ENCODE data around the gene DNAJA3.
A peak's percentile ranks its signal among the peaks of the same experiment; 100 is the strongest.

DNAJA3 gene

DNA sequence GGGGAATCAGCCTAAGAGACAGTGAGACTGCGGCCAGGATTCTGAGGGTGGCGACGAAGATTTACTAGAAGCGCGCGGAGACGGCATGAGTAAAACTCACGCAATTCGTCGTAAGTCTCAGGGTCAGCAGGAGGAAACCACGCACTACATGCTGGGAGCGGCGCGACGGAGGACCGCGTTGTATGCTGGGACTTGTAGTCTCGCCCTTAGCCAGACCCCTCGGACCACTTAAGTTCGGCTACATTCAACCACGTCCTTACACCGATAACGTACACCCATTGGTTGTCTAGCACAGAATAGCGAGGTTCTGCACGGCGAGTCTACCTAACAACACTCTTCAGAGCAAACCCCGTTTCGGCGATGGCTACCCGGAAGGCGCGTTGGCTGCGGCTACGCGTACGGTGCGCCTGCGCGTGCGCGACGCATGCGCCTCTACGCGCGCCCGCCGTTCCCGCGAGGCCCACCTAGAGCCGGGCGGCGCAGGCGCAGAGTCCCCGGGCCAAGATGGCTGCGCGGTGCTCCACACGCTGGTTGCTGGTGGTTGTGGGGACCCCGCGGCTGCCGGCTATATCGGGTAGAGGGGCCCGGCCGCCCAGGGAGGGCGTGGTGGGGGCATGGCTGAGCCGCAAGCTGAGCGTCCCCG lies at the start of gene DNAJA3:
Gene DNAJA3, plus strand, starts transcription at position 491 of the 643 bp plus-strand sequence. Its CDS starts 14 bp downstream, at position 505.
- H3K27ac ChIP-seq (ENCODE audit: low read length) = peak within 1 kb of the TSS; percentile 99

DNA sequence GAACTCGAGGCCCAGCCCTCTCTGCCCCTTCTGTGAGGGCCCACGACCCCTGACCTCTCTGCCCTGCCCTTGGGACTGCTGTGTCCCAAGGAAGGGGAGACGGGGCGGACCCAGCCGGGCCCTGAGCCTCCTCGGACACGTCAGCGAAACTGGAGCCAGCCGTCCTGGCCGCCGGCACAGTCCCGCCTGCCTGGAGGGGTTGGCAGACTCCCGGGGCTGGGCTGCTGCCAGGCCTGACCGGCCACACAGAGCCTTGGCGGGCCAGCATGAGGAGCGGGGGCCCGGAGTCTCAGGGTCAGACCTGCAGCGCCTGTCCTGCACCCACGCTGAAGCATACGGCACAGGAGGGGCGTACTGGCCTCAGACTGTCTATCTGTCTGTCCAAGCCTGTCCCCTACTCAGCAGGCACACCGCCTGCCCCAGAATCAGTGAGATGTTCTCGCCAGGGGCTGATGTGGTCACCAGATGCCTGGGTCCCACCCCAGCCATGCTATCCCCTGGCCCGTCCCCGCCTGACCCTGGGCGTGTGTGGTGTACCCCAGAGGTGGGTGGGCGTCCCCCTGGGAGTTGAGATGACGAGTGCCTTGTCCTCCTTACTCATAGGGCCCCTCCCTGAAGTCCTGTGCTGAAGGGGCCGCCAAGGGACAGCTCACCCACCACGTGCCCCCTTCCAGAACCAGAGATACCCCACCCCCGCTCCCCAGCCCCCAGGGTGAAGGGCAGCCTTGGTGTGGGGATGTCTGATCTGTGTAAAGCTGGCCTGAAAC lies 49.4 kb upstream of the DNAJA3 start:
- Histone ChIP-seq H3K4me3 (ENCODE audit: low read depth in 1 of 2, low read length in 2 of 2) (peak overlapping the region; percentile 3 to 6), H3K27ac (ENCODE audit: low read length) (no peak overlapping the region), H3K9me3 (ENCODE audit: control insufficient read depth in 1 of 2, low read length in 2 of 2) (no peaks in the 10 kb centered on the region), H3K36me3 (ENCODE audit: control insufficient read depth in 1 of 2, insufficient read depth in 2 of 2, low read length in 2 of 2) (peaks cover 0 to 10% of the 10 kb centered on the region in 2 donors), H3K27me3 (ENCODE audit: low read depth, low read length) (no peaks in the 10 kb centered on the region), H3K4me1 (ENCODE audit: control insufficient read depth in 1 of 2, insufficient read depth in 2 of 2, low read length in 2 of 2) (peaks cover 4 to 59% of the 10 kb centered on the region in 2 donors)

More for the DNA sequence above, at the start of gene DNAJA3:
- Histone ChIP-seq H3K4me1 (ENCODE audit: control insufficient read depth in 1 of 2, insufficient read depth in 2 of 2, low read length in 2 of 2) (peaks cover 6 to 18% of the 10 kb centered on the region in 2 donors), H3K9me3 (ENCODE audit: control insufficient read depth in 1 of 2, low read length in 2 of 2) (no peaks in the 10 kb centered on the region), H3K27me3 (ENCODE audit: low read depth, low read length) (no peaks in the 10 kb centered on the region), H3K36me3 (ENCODE audit: control insufficient read depth in 1 of 2, insufficient read depth in 2 of 2, low read length in 2 of 2) (peaks cover 0 to 3% of the 10 kb centered on the region in 2 donors), H3K4me3 (ENCODE audit: low read depth in 1 of 2, low read length in 2 of 2) (peak within 1 kb of the TSS; percentile 76 to 87)

DNA sequence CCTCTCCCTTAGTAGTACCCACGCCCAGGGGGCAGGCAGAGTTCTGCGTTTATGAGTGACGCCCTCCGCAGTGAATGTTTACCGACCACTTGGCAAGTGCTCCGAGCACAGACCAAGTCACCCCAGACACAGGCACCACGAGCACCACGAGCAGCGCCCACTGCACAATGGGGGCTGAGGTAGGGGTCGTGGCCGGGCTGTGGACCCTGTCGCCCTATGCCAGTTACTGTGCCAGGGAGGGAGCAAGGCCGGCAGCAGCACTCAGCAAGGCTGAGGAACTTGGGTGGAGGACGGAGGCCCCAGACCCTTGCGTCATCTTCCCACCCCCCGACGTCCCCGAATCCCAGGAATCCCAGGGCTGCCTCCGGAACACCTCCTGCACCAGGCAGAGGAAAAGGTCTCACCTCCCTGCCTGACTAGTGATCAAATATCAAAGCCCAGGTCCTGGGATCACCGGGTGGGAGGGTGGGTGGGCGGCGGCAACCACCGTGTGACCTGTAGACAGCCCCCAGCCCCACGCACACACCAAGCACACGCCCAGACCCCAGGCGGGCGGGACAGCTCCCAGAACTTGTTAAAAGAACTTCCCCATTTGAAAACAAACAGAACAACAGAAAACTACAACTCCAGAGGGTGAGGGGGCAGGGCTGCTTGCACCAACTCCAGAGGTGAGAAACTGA lies 48.6 kb upstream of the DNAJA3 start:
- no peaks in the 10 kb centered on the region for H3K9me3 ChIP-seq (ENCODE audit: control insufficient read depth in 1 of 2, low read length in 2 of 2)
- peak overlapping the region in 1 of 2 donors; percentile 3 for H3K4me3 ChIP-seq (ENCODE audit: low read depth in 1 of 2, low read length in 2 of 2)
- H3K36me3 ChIP-seq (ENCODE audit: control insufficient read depth in 1 of 2, insufficient read depth in 2 of 2, low read length in 2 of 2) = peaks cover 0 to 17% of the 10 kb centered on the region in 2 donors
- peaks cover 4 to 59% of the 10 kb centered on the region in 2 donors for H3K4me1 ChIP-seq (ENCODE audit: control insufficient read depth in 1 of 2, insufficient read depth in 2 of 2, low read length in 2 of 2)
- no peak overlapping the region for H3K27ac ChIP-seq (ENCODE audit: low read length)
- H3K27me3 ChIP-seq (ENCODE audit: low read depth, low read length) = no peaks in the 10 kb centered on the region

DNA sequence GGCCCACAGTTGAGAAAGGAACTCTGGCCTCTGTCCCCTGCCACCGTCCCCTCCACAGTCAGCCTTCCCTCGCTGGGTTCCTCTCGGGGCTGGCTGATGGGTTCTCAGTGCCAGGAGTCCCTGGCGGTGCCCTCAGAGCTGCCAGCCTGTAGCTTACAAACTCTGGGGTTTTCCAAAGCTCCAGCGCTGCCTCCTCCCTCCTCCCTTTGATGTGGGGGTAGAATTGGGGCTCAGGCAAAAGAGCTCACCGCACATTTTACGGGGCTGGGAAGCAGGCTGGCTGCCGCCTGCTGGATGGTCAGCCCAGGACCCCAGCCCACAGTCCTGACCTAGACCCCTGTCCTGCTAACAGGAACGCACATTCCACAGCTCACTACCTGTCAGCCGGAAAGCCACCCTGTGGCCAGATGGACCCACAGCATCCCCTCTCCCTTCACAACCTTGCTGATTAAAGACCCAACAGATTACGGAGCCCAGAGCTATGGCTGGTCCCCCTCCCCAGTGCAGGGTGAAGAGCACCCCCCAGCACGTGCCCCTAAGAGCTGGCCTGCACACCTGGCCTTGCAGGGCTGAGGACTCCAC lies 48.0 kb upstream of the DNAJA3 start:
- Histone ChIP-seq H3K27me3 (ENCODE audit: low read depth, low read length) (no peaks in the 10 kb centered on the region), H3K4me1 (ENCODE audit: control insufficient read depth in 1 of 2, insufficient read depth in 2 of 2, low read length in 2 of 2) (peaks cover 4 to 53% of the 10 kb centered on the region in 2 donors), H3K4me3 (ENCODE audit: low read depth in 1 of 2, low read length in 2 of 2) (no peak overlapping the region), H3K36me3 (ENCODE audit: control insufficient read depth in 1 of 2, insufficient read depth in 2 of 2, low read length in 2 of 2) (peaks cover 0 to 22% of the 10 kb centered on the region in 2 donors), H3K27ac (ENCODE audit: low read length) (no peak overlapping the region), H3K9me3 (ENCODE audit: control insufficient read depth in 1 of 2, low read length in 2 of 2) (no peaks in the 10 kb centered on the region)

DNA sequence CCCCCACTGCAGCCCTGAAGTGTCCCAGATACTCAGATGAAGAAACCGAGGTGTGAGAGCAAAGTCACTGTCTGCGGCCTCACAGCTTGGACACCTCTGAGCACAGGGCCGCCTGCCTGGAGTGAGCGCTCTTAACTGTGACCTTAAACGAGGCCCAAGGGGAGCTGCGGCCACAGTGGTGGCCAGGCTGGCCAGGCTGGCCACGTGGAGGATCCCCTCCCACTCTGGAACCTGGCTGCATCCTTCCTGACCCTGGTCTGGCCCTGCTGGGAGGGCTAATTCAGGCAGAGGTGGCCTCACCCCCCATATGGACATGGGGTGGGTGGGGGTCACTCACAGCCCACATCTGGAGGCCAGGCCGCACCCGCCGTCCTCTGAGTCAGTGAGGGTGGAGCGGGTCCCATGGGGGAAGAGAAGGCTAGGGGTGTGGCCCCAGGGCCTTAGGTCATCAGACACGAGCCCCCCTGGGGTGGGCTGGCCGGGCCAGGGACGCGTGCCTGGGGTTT lies 47.5 kb upstream of the DNAJA3 start:
- H3K27ac ChIP-seq (ENCODE audit: low read length) = peak overlapping the region; percentile 45
- no peaks in the 10 kb centered on the region for H3K27me3 ChIP-seq (ENCODE audit: low read depth, low read length)
- H3K4me3 ChIP-seq (ENCODE audit: low read depth in 1 of 2, low read length in 2 of 2) = no peak overlapping the region
- H3K9me3 ChIP-seq (ENCODE audit: control insufficient read depth in 1 of 2, low read length in 2 of 2) = no peaks in the 10 kb centered on the region
- H3K4me1 ChIP-seq (ENCODE audit: control insufficient read depth in 1 of 2, insufficient read depth in 2 of 2, low read length in 2 of 2) = peaks cover 4 to 47% of the 10 kb centered on the region in 2 donors
- peaks cover 0 to 22% of the 10 kb centered on the region in 2 donors for H3K36me3 ChIP-seq (ENCODE audit: control insufficient read depth in 1 of 2, insufficient read depth in 2 of 2, low read length in 2 of 2)

DNA sequence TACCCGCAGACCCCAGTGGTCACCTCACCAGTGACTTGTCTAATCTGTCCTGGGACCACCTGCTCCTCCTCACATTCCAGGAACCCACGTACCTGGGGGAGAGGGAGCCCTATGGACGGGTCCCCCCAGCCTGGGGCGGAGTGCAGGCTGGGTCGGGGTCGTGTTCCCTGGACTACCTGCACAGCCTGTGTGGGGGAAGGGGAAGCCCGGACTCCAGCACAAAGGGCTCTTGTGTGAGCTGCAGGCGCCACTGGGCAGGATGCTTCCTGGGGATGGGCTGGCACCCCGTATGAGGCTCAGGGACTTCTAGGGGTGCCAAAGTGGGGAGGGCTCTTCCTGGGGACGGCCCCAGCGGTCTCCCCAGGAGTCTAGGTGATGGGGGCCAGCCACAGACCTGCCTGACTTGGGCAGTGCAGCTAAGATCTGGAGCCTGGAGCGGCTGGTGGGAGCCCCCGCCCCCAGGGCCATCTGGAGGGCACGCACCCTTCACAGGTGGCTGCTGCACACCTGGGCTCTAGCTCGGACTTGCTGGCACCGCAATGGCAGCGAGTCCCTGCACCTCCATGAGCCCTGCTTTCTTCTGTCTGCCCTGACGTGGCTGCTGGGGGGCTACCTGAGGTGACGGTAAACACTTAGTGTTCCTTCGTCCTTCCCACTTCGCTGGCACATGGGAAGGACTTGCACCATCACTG lies 46.5 kb upstream of the DNAJA3 start:
- no peaks in the 10 kb centered on the region for H3K27me3 ChIP-seq (ENCODE audit: low read depth, low read length)
- no peak overlapping the region for H3K4me3 ChIP-seq (ENCODE audit: low read depth in 1 of 2, low read length in 2 of 2)
- H3K4me1 ChIP-seq (ENCODE audit: control insufficient read depth in 1 of 2, insufficient read depth in 2 of 2, low read length in 2 of 2) = peaks cover 0 to 38% of the 10 kb centered on the region in 2 donors
- H3K27ac ChIP-seq (ENCODE audit: low read length) = peak overlapping the region; percentile 45
- H3K36me3 ChIP-seq (ENCODE audit: control insufficient read depth in 1 of 2, insufficient read depth in 2 of 2, low read length in 2 of 2) = peaks cover 0 to 29% of the 10 kb centered on the region in 2 donors
- H3K9me3 ChIP-seq (ENCODE audit: control insufficient read depth in 1 of 2, low read length in 2 of 2) = no peaks in the 10 kb centered on the region

DNA sequence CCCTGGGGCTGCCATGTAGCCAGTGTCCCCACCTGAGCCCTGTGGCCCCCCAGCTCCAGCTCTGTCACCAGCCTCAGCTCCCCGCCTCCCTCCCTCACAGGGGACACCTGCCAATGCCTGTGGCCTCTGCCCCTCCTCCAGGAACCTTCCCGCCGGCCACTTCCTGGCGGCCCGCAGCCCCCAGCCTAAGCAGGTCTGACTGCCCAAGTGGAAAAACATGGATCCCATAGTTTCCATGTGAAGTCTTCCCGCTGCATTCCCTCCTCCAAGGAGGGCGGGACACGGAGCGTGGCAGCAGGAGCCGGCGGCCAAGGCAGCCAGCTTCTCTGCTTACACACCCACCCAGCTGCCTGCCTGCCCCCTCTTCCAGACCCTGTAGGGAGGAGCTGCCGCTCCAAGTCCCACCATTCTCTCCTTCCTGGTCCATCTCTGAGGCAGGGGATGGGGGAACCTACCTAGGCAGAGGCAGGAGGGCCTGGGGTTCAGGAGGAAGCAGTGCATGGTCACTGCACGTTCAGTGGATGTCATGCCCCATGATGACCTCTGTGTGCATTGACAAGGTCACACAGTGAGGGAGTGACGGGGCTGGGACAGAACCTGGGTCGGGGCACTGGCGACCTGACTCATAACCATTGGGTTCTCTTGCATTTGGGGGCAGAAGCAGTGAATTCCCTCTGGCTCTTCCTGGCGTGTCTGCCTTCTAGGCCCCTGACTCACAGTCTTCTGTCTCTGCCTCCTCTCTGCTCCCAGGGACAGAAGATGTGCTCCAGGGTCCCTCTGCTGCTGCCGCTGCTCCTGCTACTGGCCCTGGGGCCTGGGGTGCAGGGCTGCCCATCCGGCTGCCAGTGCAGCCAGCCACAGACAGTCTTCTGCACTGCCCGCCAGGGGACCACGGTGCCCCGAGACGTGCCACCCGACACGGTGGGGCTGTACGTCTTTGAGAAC lies 45.3 kb upstream of the DNAJA3 start:
- Histone ChIP-seq H3K4me1 (ENCODE audit: control insufficient read depth in 1 of 2, insufficient read depth in 2 of 2, low read length in 2 of 2) (peaks cover 0 to 27% of the 10 kb centered on the region in 2 donors), H3K9me3 (ENCODE audit: control insufficient read depth in 1 of 2, low read length in 2 of 2) (no peaks in the 10 kb centered on the region), H3K36me3 (ENCODE audit: control insufficient read depth in 1 of 2, insufficient read depth in 2 of 2, low read length in 2 of 2) (peaks cover 0 to 31% of the 10 kb centered on the region in 2 donors), H3K27ac (ENCODE audit: low read length) (no peak overlapping the region), H3K27me3 (ENCODE audit: low read depth, low read length) (no peaks in the 10 kb centered on the region), H3K4me3 (ENCODE audit: low read depth in 1 of 2, low read length in 2 of 2) (no peak overlapping the region)

DNA sequence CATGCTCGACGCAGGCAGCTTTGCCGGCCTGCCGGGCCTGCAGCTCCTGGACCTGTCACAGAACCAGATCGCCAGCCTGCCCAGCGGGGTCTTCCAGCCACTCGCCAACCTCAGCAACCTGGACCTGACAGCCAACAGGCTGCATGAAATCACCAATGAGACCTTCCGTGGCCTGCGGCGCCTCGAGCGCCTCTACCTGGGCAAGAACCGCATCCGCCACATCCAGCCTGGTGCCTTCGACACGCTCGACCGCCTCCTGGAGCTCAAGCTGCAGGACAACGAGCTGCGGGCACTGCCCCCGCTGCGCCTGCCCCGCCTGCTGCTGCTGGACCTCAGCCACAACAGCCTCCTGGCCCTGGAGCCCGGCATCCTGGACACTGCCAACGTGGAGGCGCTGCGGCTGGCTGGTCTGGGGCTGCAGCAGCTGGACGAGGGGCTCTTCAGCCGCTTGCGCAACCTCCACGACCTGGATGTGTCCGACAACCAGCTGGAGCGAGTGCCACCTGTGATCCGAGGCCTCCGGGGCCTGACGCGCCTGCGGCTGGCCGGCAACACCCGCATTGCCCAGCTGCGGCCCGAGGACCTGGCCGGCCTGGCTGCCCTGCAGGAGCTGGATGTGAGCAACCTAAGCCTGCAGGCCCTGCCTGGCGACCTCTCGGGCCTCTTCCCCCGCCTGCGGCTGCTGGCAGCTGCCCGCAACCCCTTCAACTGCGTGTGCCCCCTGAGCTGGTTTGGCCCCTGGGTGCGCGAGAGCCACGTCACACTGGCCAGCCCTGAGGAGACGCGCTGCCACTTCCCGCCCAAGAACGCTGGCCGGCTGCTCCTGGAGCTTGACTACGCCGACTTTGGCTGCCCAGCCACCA lies 44.4 kb upstream of the DNAJA3 start:
- no peaks in the 10 kb centered on the region for H3K27me3 ChIP-seq (ENCODE audit: low read depth, low read length)
- H3K4me3 ChIP-seq (ENCODE audit: low read depth in 1 of 2, low read length in 2 of 2) = no peak overlapping the region
- H3K9me3 ChIP-seq (ENCODE audit: control insufficient read depth in 1 of 2, low read length in 2 of 2) = no peaks in the 10 kb centered on the region
- peaks cover 0 to 19% of the 10 kb centered on the region in 2 donors for H3K4me1 ChIP-seq (ENCODE audit: control insufficient read depth in 1 of 2, insufficient read depth in 2 of 2, low read length in 2 of 2)
- peaks cover 0 to 33% of the 10 kb centered on the region in 2 donors for H3K36me3 ChIP-seq (ENCODE audit: control insufficient read depth in 1 of 2, insufficient read depth in 2 of 2, low read length in 2 of 2)
- no peak overlapping the region for H3K27ac ChIP-seq (ENCODE audit: low read length)

DNA sequence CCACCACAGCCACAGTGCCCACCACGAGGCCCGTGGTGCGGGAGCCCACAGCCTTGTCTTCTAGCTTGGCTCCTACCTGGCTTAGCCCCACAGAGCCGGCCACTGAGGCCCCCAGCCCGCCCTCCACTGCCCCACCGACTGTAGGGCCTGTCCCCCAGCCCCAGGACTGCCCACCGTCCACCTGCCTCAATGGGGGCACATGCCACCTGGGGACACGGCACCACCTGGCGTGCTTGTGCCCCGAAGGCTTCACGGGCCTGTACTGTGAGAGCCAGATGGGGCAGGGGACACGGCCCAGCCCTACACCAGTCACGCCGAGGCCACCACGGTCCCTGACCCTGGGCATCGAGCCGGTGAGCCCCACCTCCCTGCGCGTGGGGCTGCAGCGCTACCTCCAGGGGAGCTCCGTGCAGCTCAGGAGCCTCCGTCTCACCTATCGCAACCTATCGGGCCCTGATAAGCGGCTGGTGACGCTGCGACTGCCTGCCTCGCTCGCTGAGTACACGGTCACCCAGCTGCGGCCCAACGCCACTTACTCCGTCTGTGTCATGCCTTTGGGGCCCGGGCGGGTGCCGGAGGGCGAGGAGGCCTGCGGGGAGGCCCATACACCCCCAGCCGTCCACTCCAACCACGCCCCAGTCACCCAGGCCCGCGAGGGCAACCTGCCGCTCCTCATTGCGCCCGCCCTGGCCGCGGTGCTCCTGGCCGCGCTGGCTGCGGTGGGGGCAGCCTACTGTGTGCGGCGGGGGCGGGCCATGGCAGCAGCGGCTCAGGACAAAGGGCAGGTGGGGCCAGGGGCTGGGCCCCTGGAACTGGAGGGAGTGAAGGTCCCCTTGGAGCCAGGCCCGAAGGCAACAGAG lies 43.5 kb upstream of the DNAJA3 start:
- Histone ChIP-seq H3K27me3 (ENCODE audit: low read depth, low read length) (no peaks in the 10 kb centered on the region), H3K27ac (ENCODE audit: low read length) (no peak overlapping the region), H3K9me3 (ENCODE audit: control insufficient read depth in 1 of 2, low read length in 2 of 2) (no peaks in the 10 kb centered on the region), H3K4me3 (ENCODE audit: low read depth in 1 of 2, low read length in 2 of 2) (no peak overlapping the region), H3K36me3 (ENCODE audit: control insufficient read depth in 1 of 2, insufficient read depth in 2 of 2, low read length in 2 of 2) (peaks cover 3 to 40% of the 10 kb centered on the region in 2 donors), H3K4me1 (ENCODE audit: control insufficient read depth in 1 of 2, insufficient read depth in 2 of 2, low read length in 2 of 2) (peaks cover 0 to 13% of the 10 kb centered on the region in 2 donors)
